Body of pancreas (tissue), 4 donors: Measurements from ENCODE around the gene PTGES2. TPM values are rescaled to one million over a fixed set of nuclear protein-coding genes. Genes with fewer than 3 reads are reported as not detected.

Experiments used
- ATAC-seq: fragments of 150-250 bp; one replicate; pipeline ENCODE4 v1.9.1; 2016
- DNase-seq, 4 donors: peaks; one replicate each; pipeline ENCODE4 v3.0.0-alpha.2; 2019
- H3K27ac ChIP-seq, 4 donors: fragments of 200-600 bp; sonication (generic); 1 replicate in 3 of 4; 2 replicates in 1 of 4; pipeline versions ENCODE4 v1.5.1 to v1.6.1; 2016 to 2019; ENCODE audit warnings: mild to moderate bottlenecking in 1 of 4, mixed read lengths in 1 of 4, moderate library complexity in 1 of 4
- H3K27me3 ChIP-seq, 2 donors: fragments of 200-600 bp; sonication (generic); one replicate each; pipeline ENCODE4 v1.6.0; 2016; ENCODE audit warnings: mild to moderate bottlenecking in 1 of 2
- H3K36me3 ChIP-seq, 2 donors: fragments of 200-600 bp; sonication (generic); replicated peaks in 1 of 2; 2 replicates each; pipeline ENCODE4 v1.5.1; 2016; ENCODE audit warnings: low read depth in 2 of 2; ENCODE audit not compliant: insufficient read depth in 1 of 2
- H3K4me1 ChIP-seq: fragments of 200-600 bp; sonication (generic); one replicate; pipeline ENCODE4 v1.6.0; 2016
- H3K4me3 ChIP-seq, 2 donors: fragments of 200-600 bp; sonication (generic); 1 replicate in 1 of 2; 2 replicates in 1 of 2; pipeline ENCODE4 v1.5.1; 2016 to 2019
- H3K9me3 ChIP-seq, 3 donors: fragments of 200-600 bp; sonication (generic); 1 replicate in 2 of 3; 2 replicates in 1 of 3; pipeline ENCODE4 v1.5.1; 2016
- CTCF ChIP-seq, 7 experiments: fragments of 450-650 bp in 4 of 7; fragments of 200-600 bp in 3 of 7; sonication (generic) in 3 of 7; IDR thresholded peaks; one replicate each; pipeline ENCODE4 v1.5.1; 2016 to 2019; ENCODE audit warnings: antibody characterized with exemption in 7 of 7
- POLR2A ChIP-seq, 3 donors: fragments of 450-650 bp; IDR thresholded peaks; one replicate each; pipeline ENCODE4 v1.6.1; 2016; ENCODE audit warnings: antibody characterized with exemption in 3 of 3, mild to moderate bottlenecking in 2 of 3
- WGBS, 2 donors: methylation state at CpG; one replicate each; pipeline ENCODE4 v1.1.5; 2017; 5-methylcytosine and 5-hydroxymethylcytosine counted together
- intact Hi-C: fragments of 100-400 bp; cut with DNase I; formaldehyde crosslinking; loops from one replicate; pipeline ENCODE4 v1.15.1; 2023
- total RNA-seq, 2 donors: library from RNA; depleted of rRNA; stranded (reverse); fragments of >200 nt; gene quantifications; one replicate each; pipeline ENCODE4 v1.1.0, GENCODE V29; 2016

PTGES2 gene
- total RNA-seq, 2 donors from 2014 or later: 55.8 to 145 TPM

- H3K36me3 ChIP-seq: peaks cover 0 to 2% of the 10 kb centered on the region in 2 donors
- TF ChIP-seq POLR2A (IDR thresholded peaks at IDR 0.05): no peak
- no peak for TF ChIP-seq CTCF (IDR thresholded peaks at IDR 0.05)
- peak in 2 of 4 donors; percentile 15 to 36 for DNase-seq
- WGBS, 2 donors: 57 to 78% methylated on average over 9 to 13 of the region's 13 CpGs
- H3K9me3 ChIP-seq: no peaks in the 10 kb centered on the region
- H3K4me1 ChIP-seq: peaks cover 80% of the 10 kb centered on the region
- intact Hi-C loops: no loop called here
- H3K27me3 ChIP-seq: no peaks in the 10 kb centered on the region
- no peak overlapping the region for H3K4me3 ChIP-seq
- ATAC-seq: no peak
- H3K27ac ChIP-seq: peak overlapping the region; percentile 96 to 99 (median 98)
These were observed 29.8 kb downstream of the PTGES2 start for GRCh38 chr9:128097543-128098296.

GRCh38 chr9:128096616-128097536 is 30.7 kb downstream of the PTGES2 start:
- Histone ChIP-seq H3K9me3 (no peaks in the 10 kb centered on the region), H3K27me3 (no peaks in the 10 kb centered on the region), H3K36me3 (peaks cover 0 to 2% of the 10 kb centered on the region in 2 donors), H3K4me1 (peaks cover 75% of the 10 kb centered on the region), H3K4me3 (no peak overlapping the region), H3K27ac (peak overlapping the region; percentile 96 to 99 (median 98))
- intact Hi-C loops: no loop called here
- DNase-seq (no peak), ATAC-seq (no peak)
- 80 to 81% methylated on average over 18 to 19 of the region's 19 CpGs for WGBS, 2 donors
- TF ChIP-seq POLR2A (IDR thresholded peaks at IDR 0.05) (no peak), CTCF (IDR thresholded peaks at IDR 0.05) (no peak)

- no peak overlapping the region for H3K4me3 ChIP-seq
- H3K9me3 ChIP-seq: no peaks in the 10 kb centered on the region
- peaks cover 57% of the 10 kb centered on the region for H3K4me1 ChIP-seq
- ATAC-seq (no peak), DNase-seq (no peak)
- no peak for TF ChIP-seq POLR2A (IDR thresholded peaks at IDR 0.05)
- no peak for TF ChIP-seq CTCF (IDR thresholded peaks at IDR 0.05)
- no peaks in the 10 kb centered on the region for H3K36me3 ChIP-seq
- intact Hi-C loops: no loop called here
- peak overlapping the region; percentile 87 to 95 (median 93) for H3K27ac ChIP-seq
- WGBS, 2 donors: 83 to 87% methylated on average over 11 of the region's 11 CpGs
- H3K27me3 ChIP-seq: no peaks in the 10 kb centered on the region
These were observed 32.5 kb downstream of the PTGES2 start for GRCh38 chr9:128094950-128095544.

- intact Hi-C loops: no loop called here
- H3K4me1 ChIP-seq: peaks cover 50% of the 10 kb centered on the region
- H3K27ac ChIP-seq: peak overlapping the region; percentile 87 to 95 (median 93)
- no peaks in the 10 kb centered on the region for H3K9me3 ChIP-seq
- TF ChIP-seq CTCF (IDR thresholded peaks at IDR 0.05): no peak
- TF ChIP-seq POLR2A (IDR thresholded peaks at IDR 0.05): peak in 2 of 3 donors; percentile 77 to 82
- DNase-seq: peak; percentile 92 to 98 (median 95)
- no peaks in the 10 kb centered on the region for H3K27me3 ChIP-seq
- no peaks in the 10 kb centered on the region for H3K36me3 ChIP-seq
- ATAC-seq: peak; percentile 76
- H3K4me3 ChIP-seq: no peak overlapping the region
- 17 to 22% methylated on average over 8 of the region's 8 CpGs for WGBS, 2 donors
These were observed 33.2 kb downstream of the PTGES2 start for GRCh38 chr9:128094166-128094949.
